ENCODE measurements around the gene MEI1. TPM values are rescaled to one million over a fixed set of nuclear protein-coding genes. Genes with fewer than 3 reads are reported as not detected.
"Not testable (repeated sequence)": the region's sequence is repeated elsewhere in the genome, so short reads cannot be mapped to it uniquely, and the experiment has no call there.

MEI1 gene
- total and polyA plus RNA-seq, 8 donors, result 1.5 to 7.9 (median 3.3) TPM

GRCh38 chr22:41661713-41662112 lies 37.6 kb upstream of the MEI1 start:
- ATAC-seq (no peak), DNase-seq (no peak)
- H3K4me3 ChIP-seq, result no peak overlapping the region
- TF ChIP-seq, protein P1, sequence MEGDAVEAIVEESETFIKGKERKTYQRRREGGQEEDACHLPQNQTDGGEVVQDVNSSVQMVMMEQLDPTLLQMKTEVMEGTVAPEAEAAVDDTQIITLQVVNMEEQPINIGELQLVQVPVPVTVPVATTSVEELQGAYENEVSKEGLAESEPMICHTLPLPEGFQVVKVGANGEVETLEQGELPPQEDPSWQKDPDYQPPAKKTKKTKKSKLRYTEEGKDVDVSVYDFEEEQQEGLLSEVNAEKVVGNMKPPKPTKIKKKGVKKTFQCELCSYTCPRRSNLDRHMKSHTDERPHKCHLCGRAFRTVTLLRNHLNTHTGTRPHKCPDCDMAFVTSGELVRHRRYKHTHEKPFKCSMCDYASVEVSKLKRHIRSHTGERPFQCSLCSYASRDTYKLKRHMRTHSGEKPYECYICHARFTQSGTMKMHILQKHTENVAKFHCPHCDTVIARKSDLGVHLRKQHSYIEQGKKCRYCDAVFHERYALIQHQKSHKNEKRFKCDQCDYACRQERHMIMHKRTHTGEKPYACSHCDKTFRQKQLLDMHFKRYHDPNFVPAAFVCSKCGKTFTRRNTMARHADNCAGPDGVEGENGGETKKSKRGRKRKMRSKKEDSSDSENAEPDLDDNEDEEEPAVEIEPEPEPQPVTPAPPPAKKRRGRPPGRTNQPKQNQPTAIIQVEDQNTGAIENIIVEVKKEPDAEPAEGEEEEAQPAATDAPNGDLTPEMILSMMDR (IDR thresholded peaks at IDR 0.05), result no peak
- H3K9me3 ChIP-seq, result no peaks in the 10 kb centered on the region
- no peak overlapping the region for H3K27ac ChIP-seq
- intact Hi-C loops (cut with DNase I), result no loop called here
- H3K27me3 ChIP-seq, result no peaks in the 10 kb centered on the region
- peaks cover 0 to 3% of the 10 kb centered on the region in 2 donors for H3K4me1 ChIP-seq
- H3K36me3 ChIP-seq, result peaks cover 0 to 89% of the 10 kb centered on the region in 2 donors

- H3K36me3 ChIP-seq, result peaks cover 0 to 70% of the 10 kb centered on the region in 2 donors
Observed at GRCh38 chr22:41663594-41663993, 35.7 kb upstream of the MEI1 start.

DNA sequence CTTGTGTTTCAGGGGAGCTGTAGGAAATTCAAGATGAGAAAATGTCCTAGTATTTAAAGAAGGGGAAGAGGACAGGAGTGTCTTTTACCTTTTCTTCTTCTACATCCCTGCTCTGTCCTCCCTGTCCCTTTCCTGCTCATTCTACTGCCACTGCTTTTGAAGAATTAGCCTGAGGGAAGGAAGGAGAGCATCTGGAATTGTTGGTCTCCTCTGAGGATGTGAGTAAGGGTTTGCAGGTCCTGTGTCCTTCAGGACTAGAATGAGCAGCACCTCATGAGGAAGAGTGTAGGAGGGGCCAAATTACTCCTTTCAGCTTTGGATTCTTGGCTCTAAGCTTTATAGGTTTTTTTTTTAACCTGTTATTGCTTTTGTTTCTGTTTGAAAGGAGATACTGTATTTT lies 34.8 kb upstream of the MEI1 start:
- peaks cover 0 to 61% of the 10 kb centered on the region in 2 donors for H3K36me3 ChIP-seq
- H3K27ac ChIP-seq, result no peak overlapping the region
- intact Hi-C loops (cut with DNase I), result no loop called here
- no peak overlapping the region for H3K4me3 ChIP-seq
- ATAC-seq (no peak), DNase-seq (no peak)
- TF ChIP-seq, protein P1 (IDR thresholded peaks at IDR 0.05), result no peak
- peaks cover 2 to 20% of the 10 kb centered on the region in 2 donors for H3K4me1 ChIP-seq
- H3K27me3 ChIP-seq, result no peaks in the 10 kb centered on the region
- H3K9me3 ChIP-seq, result no peaks in the 10 kb centered on the region

More at GRCh38 chr22:41663594-41663993, 35.7 kb upstream of the MEI1 start:
- H3K27ac ChIP-seq; ATAC-seq; H3K4me3 ChIP-seq; H3K27me3 ChIP-seq; intact Hi-C loops (cut with DNase I); H3K9me3 ChIP-seq; DNase-seq: not testable (repeated sequence)
- peaks cover 2 to 20% of the 10 kb centered on the region in 2 donors for H3K4me1 ChIP-seq

DNA sequence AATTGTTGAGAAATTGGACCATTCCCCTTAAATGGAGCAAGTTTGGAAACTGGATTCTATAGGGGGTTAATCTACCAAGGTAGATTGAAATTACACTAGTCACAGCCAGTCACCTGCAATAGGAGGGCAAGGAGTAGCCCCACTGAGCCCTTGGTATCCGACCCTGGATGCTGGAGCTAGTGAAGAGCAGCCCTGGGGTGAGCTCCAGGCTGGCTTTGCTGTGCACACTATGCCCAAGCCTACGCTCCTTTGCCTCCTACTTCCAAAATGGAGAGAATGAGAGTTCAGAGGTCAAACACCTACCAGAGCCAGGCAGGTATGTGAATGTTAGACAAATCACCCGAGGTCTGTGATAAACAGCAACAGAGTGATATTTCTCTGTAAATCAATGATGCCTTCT lies 34.4 kb upstream of the MEI1 start:
- TF ChIP-seq, protein P1 (IDR thresholded peaks at IDR 0.05), result no peak
- DNase-seq (no peak), ATAC-seq (no peak)
- H3K4me3 ChIP-seq, result no peak overlapping the region
- intact Hi-C loops (cut with DNase I), result no loop called here
- H3K9me3 ChIP-seq, result no peaks in the 10 kb centered on the region
- H3K27ac ChIP-seq, result no peak overlapping the region
- peaks cover 0 to 57% of the 10 kb centered on the region in 2 donors for H3K36me3 ChIP-seq
- H3K27me3 ChIP-seq, result no peaks in the 10 kb centered on the region
- peaks cover 2 to 20% of the 10 kb centered on the region in 2 donors for H3K4me1 ChIP-seq

DNA sequence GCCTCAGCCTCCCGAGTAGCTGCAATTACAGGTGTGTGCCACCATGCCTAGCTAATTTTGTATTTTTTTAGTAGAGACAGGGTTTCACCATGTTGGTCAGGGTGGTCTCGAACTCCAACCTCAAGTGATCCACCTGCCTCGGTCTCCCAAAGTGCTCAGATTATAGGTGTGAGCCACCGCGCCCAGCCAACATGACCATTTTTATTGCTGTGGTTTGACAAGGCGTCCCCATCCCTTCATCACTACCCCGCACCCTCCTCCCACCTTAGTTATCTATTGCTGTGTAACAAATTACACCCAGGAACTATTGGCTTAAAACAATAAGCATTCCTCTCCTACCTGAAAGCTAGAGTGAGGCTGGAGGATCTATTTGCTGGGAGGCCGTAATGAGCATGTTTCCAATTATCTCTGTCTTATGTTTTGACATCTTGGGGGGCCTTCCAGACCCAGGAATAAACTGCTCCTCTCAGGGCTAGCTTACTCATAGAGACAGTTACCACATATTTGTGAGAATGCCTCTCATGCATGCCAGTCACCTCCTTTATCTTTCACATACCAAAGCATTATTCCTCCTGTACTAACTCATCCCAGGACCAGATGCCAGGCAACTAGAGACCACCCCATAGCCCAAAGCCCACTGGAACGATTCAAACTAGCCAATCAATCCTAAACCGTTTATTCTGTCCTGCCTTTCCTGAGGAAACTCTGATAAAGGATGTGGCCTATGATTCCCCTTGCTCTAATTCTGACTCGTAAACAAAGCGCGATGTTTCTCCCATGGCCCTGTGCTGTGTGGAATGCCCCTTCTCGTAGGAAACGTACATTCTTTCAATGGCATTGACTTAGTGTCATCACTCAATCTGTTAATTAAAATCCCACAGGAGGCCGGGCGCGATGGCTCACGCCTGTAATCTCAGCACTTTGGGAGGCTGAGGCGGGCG lies 30.1 kb upstream of the MEI1 start:
- no peak for DNase-seq
- intact Hi-C loops (cut with DNase I), result no loop called here

DNA sequence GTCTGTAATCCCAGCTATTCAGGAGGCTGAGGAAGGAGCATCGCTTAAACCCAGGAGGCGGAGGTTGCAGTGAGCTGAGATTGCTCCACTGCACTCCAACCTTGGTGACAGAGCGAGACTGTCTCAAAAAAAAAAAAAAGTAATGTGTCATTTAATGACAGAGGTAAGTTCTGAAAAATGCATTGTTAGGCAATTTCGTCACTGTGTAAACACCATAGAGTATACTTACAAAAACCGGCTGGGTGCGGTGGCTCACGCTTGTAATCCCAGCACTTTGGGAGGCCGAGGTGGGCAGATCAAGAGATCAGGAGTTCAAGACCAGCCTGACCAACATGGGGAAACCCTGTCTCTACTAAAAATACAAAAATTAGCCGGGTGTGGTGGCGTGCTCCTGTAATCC lies 27.2 kb upstream of the MEI1 start:
- H3K4me3 ChIP-seq; DNase-seq; H3K27ac ChIP-seq; H3K27me3 ChIP-seq; intact Hi-C loops (cut with DNase I); H3K9me3 ChIP-seq: not testable (repeated sequence)
- peak; percentile 66 for ATAC-seq
- H3K36me3 ChIP-seq, result peaks cover 0 to 36% of the 10 kb centered on the region in 2 donors
- peaks cover 2 to 14% of the 10 kb centered on the region in 2 donors for H3K4me1 ChIP-seq

More for the DNA sequence above, 30.1 kb upstream of the MEI1 start:
- no peaks in the 10 kb centered on the region for H3K27me3 ChIP-seq
- no peak overlapping the region for H3K4me3 ChIP-seq
- TF ChIP-seq, protein P1 (IDR thresholded peaks at IDR 0.05), result no peak
- ATAC-seq, result no peak
- peaks cover 2 to 20% of the 10 kb centered on the region in 2 donors for H3K4me1 ChIP-seq
- H3K36me3 ChIP-seq, result peaks cover 0 to 25% of the 10 kb centered on the region in 2 donors
- H3K9me3 ChIP-seq, result no peaks in the 10 kb centered on the region
- peak overlapping the region; percentile 26 to 58 for H3K27ac ChIP-seq

All from left lung (tissue), 10 donors.